Astrocyte (in vitro differentiated cells and primary cell): ENCODE measurements around the gene UBQLN1.

Experiments used
- CTCF ChIP-seq: IDR thresholded peaks from 2 replicates; pipeline ENCODE4 v1.5.1; 2011; ENCODE audit warnings: low read depth, mild to moderate bottlenecking, inconsistent platforms, low read length, moderate library complexity; ENCODE audit not compliant: insufficient read depth
- EZH2 ChIP-seq: IDR thresholded peaks from 2 replicates; pipeline ENCODE4 v1.6.1; 2012; ENCODE audit warnings: mild to moderate bottlenecking, low read length, inconsistent platforms; ENCODE audit not compliant: insufficient read depth

- TF ChIP-seq CTCF (no peak), EZH2 (no peak)
Observed at GRCh38 chr9:83701286-83701685, 6.5 kb downstream of the UBQLN1 start.
